Activated naive CD8-positive, alpha-beta T cell treated with anti-CD3 and anti-CD28 coated beads, Interleukin-2, amount 10 ng/mL, durations not matched to agents 7 days and 5 days (primary cell): Measurements from ENCODE around the gene LAMA2. TPM values are rescaled to one million over a fixed set of nuclear protein-coding genes. Genes with fewer than 3 reads are reported as not detected.

Experiments
- ATAC-seq: fragments of 150-1000 bp; cut with Tn5 transposase; one replicate; pipeline ENCODE4 v1.10.0; 2021; ENCODE audit warnings: low read depth, moderate library complexity
- POLR2A ChIA-PET: fragments of 350-600 bp; sonication (Branson Sonifier 250); formaldehyde crosslinking; loops from one replicate; lab custom pipeline; 2021; ENCODE audit warnings: antibody characterized with exemption; lab: Charles Lee
- DNase-seq: peaks from one replicate; pipeline ENCODE4 v3.0.0; 2021
- H3K27ac Mint-ChIP-seq: one replicate; pipeline ENCODE4 v1.8.0; 2022; ENCODE audit warnings: mild to moderate bottlenecking, mixed read lengths
- H3K27me3 Mint-ChIP-seq: one replicate; pipeline ENCODE4 v1.8.0; 2022; ENCODE audit warnings: mild to moderate bottlenecking, moderate library complexity, mixed read lengths
- H3K36me3 Mint-ChIP-seq: one replicate; pipeline ENCODE4 v1.8.0; 2021; ENCODE audit warnings: mild to moderate bottlenecking, mixed read lengths
- H3K4me1 Mint-ChIP-seq: one replicate; pipeline ENCODE4 v1.8.0; 2021; ENCODE audit warnings: mixed read lengths
- H3K4me3 Mint-ChIP-seq: one replicate; pipeline ENCODE4 v1.8.0; 2022; ENCODE audit warnings: mild to moderate bottlenecking, moderate library complexity, mixed read lengths
- H3K9me3 Mint-ChIP-seq: one replicate; pipeline ENCODE4 v1.8.0; 2021; ENCODE audit warnings: mixed read lengths
- total RNA-seq, 2 experiments: library from RNA; stranded (reverse); gene quantifications; one replicate each; pipeline ENCODE4 v1.2.3, GENCODE V29; 2021

Gene LAMA2
- total RNA-seq, 2 experiments from 2014 or later = not detected

GRCh38 chr6:129183187-129183591 is 300.3 kb downstream of the LAMA2 start:
- POLR2A ChIA-PET = no interaction called here
- H3K27ac Mint-ChIP-seq = no peak overlapping the region
- no peak overlapping the region for H3K4me3 Mint-ChIP-seq
- no peaks in the 10 kb centered on the region for H3K9me3 Mint-ChIP-seq
- no peaks in the 10 kb centered on the region for H3K36me3 Mint-ChIP-seq
- ATAC-seq = no peak
- no peak for DNase-seq
- H3K27me3 Mint-ChIP-seq = peaks cover 2% of the 10 kb centered on the region
- H3K4me1 Mint-ChIP-seq = no peaks in the 10 kb centered on the region

- H3K9me3 Mint-ChIP-seq = no peaks in the 10 kb centered on the region
- no peak for DNase-seq
- H3K36me3 Mint-ChIP-seq = no peaks in the 10 kb centered on the region
- no peaks in the 10 kb centered on the region for H3K4me1 Mint-ChIP-seq
- H3K27ac Mint-ChIP-seq = no peak overlapping the region
- H3K27me3 Mint-ChIP-seq = peaks cover 2% of the 10 kb centered on the region
- H3K4me3 Mint-ChIP-seq = no peak overlapping the region
- POLR2A ChIA-PET = no interaction called here
- no peak for ATAC-seq
Measured at GRCh38 chr6:129183681-129184301, 300.9 kb downstream of the LAMA2 start.

GRCh38 chr6:129184324-129184723 is 301.4 kb downstream of the LAMA2 start:
- no peaks in the 10 kb centered on the region for H3K36me3 Mint-ChIP-seq
- ATAC-seq = no peak
- no peaks in the 10 kb centered on the region for H3K9me3 Mint-ChIP-seq
- H3K4me3 Mint-ChIP-seq = no peak overlapping the region
- H3K4me1 Mint-ChIP-seq = no peaks in the 10 kb centered on the region
- H3K27me3 Mint-ChIP-seq = peaks cover 2% of the 10 kb centered on the region
- no peak for DNase-seq
- POLR2A ChIA-PET = no interaction called here
- H3K27ac Mint-ChIP-seq = no peak overlapping the region

GRCh38 chr6:129184808-129185366 is 301.9 kb downstream of the LAMA2 start:
- POLR2A ChIA-PET = no interaction called here
- no peaks in the 10 kb centered on the region for H3K9me3 Mint-ChIP-seq
- no peak for DNase-seq
- peaks cover 2% of the 10 kb centered on the region for H3K27me3 Mint-ChIP-seq
- H3K4me1 Mint-ChIP-seq = no peaks in the 10 kb centered on the region
- H3K4me3 Mint-ChIP-seq = no peak overlapping the region
- no peak overlapping the region for H3K27ac Mint-ChIP-seq
- no peaks in the 10 kb centered on the region for H3K36me3 Mint-ChIP-seq
- no peak for ATAC-seq

- no peaks in the 10 kb centered on the region for H3K4me1 Mint-ChIP-seq
- H3K27me3 Mint-ChIP-seq = no peaks in the 10 kb centered on the region
- no peak overlapping the region for H3K4me3 Mint-ChIP-seq
- no peaks in the 10 kb centered on the region for H3K9me3 Mint-ChIP-seq
- POLR2A ChIA-PET = no interaction called here
- H3K27ac Mint-ChIP-seq = no peak overlapping the region
- DNase-seq = no peak
- H3K36me3 Mint-ChIP-seq = no peaks in the 10 kb centered on the region
- ATAC-seq = no peak
Measured at GRCh38 chr6:129186988-129187387, 304.1 kb downstream of the LAMA2 start.

GRCh38 chr6:129188306-129188705 is 305.4 kb downstream of the LAMA2 start:
- no peaks in the 10 kb centered on the region for H3K27me3 Mint-ChIP-seq
- POLR2A ChIA-PET = no interaction called here
- DNase-seq = no peak
- no peak overlapping the region for H3K27ac Mint-ChIP-seq
- no peaks in the 10 kb centered on the region for H3K36me3 Mint-ChIP-seq
- no peak overlapping the region for H3K4me3 Mint-ChIP-seq
- no peak for ATAC-seq
- no peaks in the 10 kb centered on the region for H3K9me3 Mint-ChIP-seq
- H3K4me1 Mint-ChIP-seq = no peaks in the 10 kb centered on the region

GRCh38 chr6:129188795-129189194 is 305.9 kb downstream of the LAMA2 start:
- Mint-ChIP-seq H3K4me1 (no peaks in the 10 kb centered on the region), H3K36me3 (no peaks in the 10 kb centered on the region), H3K9me3 (no peaks in the 10 kb centered on the region), H3K4me3 (no peak overlapping the region), H3K27ac (no peak overlapping the region), H3K27me3 (no peaks in the 10 kb centered on the region)
- POLR2A ChIA-PET = no interaction called here
- DNase-seq (no peak), ATAC-seq (no peak)

GRCh38 chr6:129189266-129189665 is 306.3 kb downstream of the LAMA2 start:
- DNase-seq = no peak
- Mint-ChIP-seq H3K9me3 (no peaks in the 10 kb centered on the region), H3K4me3 (no peak overlapping the region), H3K27ac (no peak overlapping the region), H3K27me3 (peaks cover under 1% of the 10 kb centered on the region), H3K36me3 (no peaks in the 10 kb centered on the region), H3K4me1 (no peaks in the 10 kb centered on the region)
- no peak for ATAC-seq
- POLR2A ChIA-PET = no interaction called here

- H3K36me3 Mint-ChIP-seq = no peaks in the 10 kb centered on the region
Measured at GRCh38 chr6:129191235-129191634, 308.3 kb downstream of the LAMA2 start.

GRCh38 chr6:129192458-129192989 is 309.6 kb downstream of the LAMA2 start:
- POLR2A ChIA-PET = no interaction called here
- Mint-ChIP-seq H3K9me3 (no peaks in the 10 kb centered on the region), H3K27ac (no peak overlapping the region), H3K36me3 (no peaks in the 10 kb centered on the region), H3K4me3 (no peak overlapping the region), H3K27me3 (peaks cover 3% of the 10 kb centered on the region), H3K4me1 (no peaks in the 10 kb centered on the region)
- ATAC-seq (no peak), DNase-seq (no peak)

More at GRCh38 chr6:129191235-129191634, 308.3 kb downstream of the LAMA2 start:
- H3K9me3 Mint-ChIP-seq = no peaks in the 10 kb centered on the region
- DNase-seq (no peak), ATAC-seq (no peak)
- POLR2A ChIA-PET = no interaction called here
- no peak overlapping the region for H3K4me3 Mint-ChIP-seq
- H3K27me3 Mint-ChIP-seq = peaks cover 3% of the 10 kb centered on the region
- H3K4me1 Mint-ChIP-seq = no peaks in the 10 kb centered on the region
- no peak overlapping the region for H3K27ac Mint-ChIP-seq

- Mint-ChIP-seq H3K4me3 (no peak overlapping the region), H3K27ac (no peak overlapping the region), H3K4me1 (no peaks in the 10 kb centered on the region), H3K36me3 (no peaks in the 10 kb centered on the region), H3K27me3 (peaks cover 3% of the 10 kb centered on the region), H3K9me3 (no peaks in the 10 kb centered on the region)
- DNase-seq (no peak), ATAC-seq (no peak)
- POLR2A ChIA-PET = no interaction called here
Measured at GRCh38 chr6:129194306-129194941, 311.5 kb downstream of the LAMA2 start.

- Mint-ChIP-seq H3K4me1 (no peaks in the 10 kb centered on the region), H3K27ac (no peak overlapping the region), H3K4me3 (no peak overlapping the region), H3K27me3 (peaks cover 3% of the 10 kb centered on the region), H3K9me3 (no peaks in the 10 kb centered on the region), H3K36me3 (no peaks in the 10 kb centered on the region)
- POLR2A ChIA-PET = no interaction called here
- ATAC-seq = no peak
- no peak for DNase-seq
Measured at GRCh38 chr6:129195161-129195560, 312.2 kb downstream of the LAMA2 start.

- POLR2A ChIA-PET = no interaction called here
- H3K36me3 Mint-ChIP-seq = no peaks in the 10 kb centered on the region
- no peaks in the 10 kb centered on the region for H3K4me1 Mint-ChIP-seq
- ATAC-seq (no peak), DNase-seq (no peak)
- H3K4me3 Mint-ChIP-seq = no peak overlapping the region
- H3K9me3 Mint-ChIP-seq = no peaks in the 10 kb centered on the region
- no peak overlapping the region for H3K27ac Mint-ChIP-seq
- peaks cover 3% of the 10 kb centered on the region for H3K27me3 Mint-ChIP-seq
Measured at GRCh38 chr6:129195643-129196042, 312.7 kb downstream of the LAMA2 start.

GRCh38 chr6:129197154-129197553 is 314.2 kb downstream of the LAMA2 start:
- Mint-ChIP-seq H3K4me1 (no peaks in the 10 kb centered on the region), H3K36me3 (no peaks in the 10 kb centered on the region), H3K4me3 (no peak overlapping the region), H3K27me3 (peaks cover 3% of the 10 kb centered on the region), H3K27ac (no peak overlapping the region), H3K9me3 (no peaks in the 10 kb centered on the region)
- POLR2A ChIA-PET = no interaction called here
- DNase-seq (no peak), ATAC-seq (no peak)
